Measurements from ENCODE around the gene VAX1. TPM values are rescaled to one million over a fixed set of nuclear protein-coding genes. Genes with fewer than 3 reads are reported as not detected.

Gene VAX1
- total RNA-seq, 1 donor from 2014 or later, result not detected

- intact Hi-C loops (cut with micrococcal nuclease), result loop anchor here (1.0 to 10.0 kb wide), 3 partner anchors 30 to 890 kb away; partner anchors contain the start of genes EMX2 and GFRA1
Observed at GRCh38 chr10:117164592-117165537, 26.8 kb upstream of the VAX1 start.

- intact Hi-C loops (cut with micrococcal nuclease), result loop anchor here (10.0 kb wide), 1 partner anchor 889 kb away; the partner anchor contains the start of gene GFRA1
Observed at GRCh38 chr10:117163954-117164548, 26.0 kb upstream of the VAX1 start.

- intact Hi-C loops (cut with micrococcal nuclease), result loop anchor here (10.0 kb wide), 1 partner anchor 889 kb away; the partner anchor contains the start of gene GFRA1
Observed at GRCh38 chr10:117163061-117163953, 25.2 kb upstream of the VAX1 start.

- intact Hi-C loops (cut with micrococcal nuclease), result loop anchor here (1.0 to 10.0 kb wide), 2 partner anchors 29 to 888 kb away; partner anchors contain the start of gene GFRA1
Observed at GRCh38 chr10:117162093-117163060, 24.3 kb upstream of the VAX1 start.

GRCh38 chr10:117161386-117162033 lies 23.4 kb upstream of the VAX1 start:
- intact Hi-C loops (cut with micrococcal nuclease), result loop anchor here (1.0 to 10.0 kb wide), 2 partner anchors 28 to 887 kb away; partner anchors contain the start of gene GFRA1

GRCh38 chr10:117160567-117160966 lies 22.5 kb upstream of the VAX1 start:
- intact Hi-C loops (cut with micrococcal nuclease), result loop anchor here (10.0 kb wide), 1 partner anchor 886 kb away; the partner anchor contains the start of gene GFRA1

GRCh38 chr10:117159390-117159789 lies 21.3 kb upstream of the VAX1 start:
- intact Hi-C loops (cut with micrococcal nuclease), result no loop called here

- intact Hi-C loops (cut with micrococcal nuclease), result no loop called here
Observed at GRCh38 chr10:117158297-117158696, 20.2 kb upstream of the VAX1 start.

- intact Hi-C loops (cut with micrococcal nuclease), result no loop called here
Observed at GRCh38 chr10:117152668-117153067, 14.6 kb upstream of the VAX1 start.

GRCh38 chr10:117148284-117148683 lies 10.2 kb upstream of the VAX1 start:
- intact Hi-C loops (cut with micrococcal nuclease), result no loop called here

- intact Hi-C loops (cut with micrococcal nuclease), result no loop called here
Observed at GRCh38 chr10:117145019-117145418, 6.9 kb upstream of the VAX1 start.

GRCh38 chr10:117143103-117143823 lies 5.2 kb upstream of the VAX1 start:
- intact Hi-C loops (cut with micrococcal nuclease), result no loop called here

- intact Hi-C loops (cut with micrococcal nuclease), result no loop called here
Observed at GRCh38 chr10:117140525-117140902, 2.4 kb upstream of the VAX1 start.

GRCh38 chr10:117139581-117140524 lies 1.8 kb upstream of the VAX1 start:
- intact Hi-C loops (cut with micrococcal nuclease), result no loop called here

- intact Hi-C loops (cut with micrococcal nuclease), result no loop called here
Observed at GRCh38 chr10:117138838-117139580, 939 bp upstream of the VAX1 start.

GRCh38 chr10:117137031-117137910 lies 799 bp downstream of the VAX1 start:
- intact Hi-C loops (cut with micrococcal nuclease), result no loop called here
